Upper lobe of left lung (tissue), 6 donors: ENCODE measurements around the gene RAPGEF2. TPM values are rescaled to one million over a fixed set of nuclear protein-coding genes. Genes with fewer than 3 reads are reported as not detected.
"Not testable (repeated sequence)": the region's sequence is repeated elsewhere in the genome, so short reads cannot be mapped to it uniquely, and the experiment has no call there.

Experiments used
- ATAC-seq, 2 donors: fragments of 200-7000 bp; cut with Tn5 transposase; one replicate each; pipeline ENCODE4 v1.9.1; 2022; ENCODE audit warnings: mild to moderate bottlenecking in 2 of 2, moderate library complexity in 2 of 2; ENCODE audit not compliant: low FRiP score in 2 of 2
- DNase-seq, 2 donors: peaks; one replicate each; pipeline ENCODE4 v3.0.0-alpha.2; 2019 to 2020
- H3K27ac ChIP-seq, 4 donors: fragments of 200-600 bp; sonication (generic); one replicate each; pipeline ENCODE4 v1.5.1; 2016 to 2019
- H3K27me3 ChIP-seq, 4 donors: fragments of 200-600 bp; sonication (generic); one replicate each; pipeline ENCODE4 v1.5.1; 2017 to 2019
- H3K36me3 ChIP-seq, 4 donors: fragments of 200-600 bp; sonication (generic); one replicate each; pipeline ENCODE4 v1.5.1; 2016 to 2019
- H3K4me1 ChIP-seq, 4 donors: fragments of 200-600 bp; sonication (generic); one replicate each; pipeline ENCODE4 v1.5.1; 2018 to 2019
- H3K4me3 ChIP-seq, 4 donors: fragments of 200-600 bp; sonication (generic); one replicate each; pipeline ENCODE4 v1.5.1; 2017 to 2019; ENCODE audit warnings: mild to moderate bottlenecking in 2 of 4, moderate library complexity in 1 of 4
- H3K9me3 ChIP-seq, 4 donors: fragments of 200-600 bp; sonication (generic); one replicate each; pipeline ENCODE4 v1.5.1; 2018 to 2019
- EP300 ChIP-seq, 4 donors: sonication (generic); formaldehyde crosslinking; IDR thresholded peaks; one replicate each; pipeline ENCODE4 v1.5.1; 2017; ENCODE audit warnings: antibody characterized with exemption in 4 of 4, control low read depth in 2 of 4
- POLR2A ChIP-seq, 4 donors: fragments of 450-650 bp; IDR thresholded peaks; one replicate each; pipeline ENCODE4 v1.5.1; 2016 to 2017; ENCODE audit warnings: antibody characterized with exemption in 4 of 4, mild to moderate bottlenecking in 2 of 4
- POLR2AphosphoS5 ChIP-seq, 2 donors: sonication (generic); formaldehyde crosslinking; IDR thresholded peaks; one replicate each; pipeline ENCODE4 v1.5.1; 2017; ENCODE audit warnings: antibody characterized with exemption in 2 of 2
- WGBS, 2 donors: methylation state at CpG; one replicate each; pipeline ENCODE4 v1.1.5; 2017 to 2018; 5-methylcytosine and 5-hydroxymethylcytosine counted together
- total RNA-seq, 6 donors: library from RNA; depleted of rRNA in 4 of 6; stranded (reverse); fragments of >200 nt in 4 of 6; gene quantifications; one replicate each; pipeline versions ENCODE4 v1.1.0 to v1.2.1, GENCODE V29; 2016 to 2021
- TF ChIP-seq, protein P1 (sequence below), 6 experiments: fragments of 450-650 bp in 4 of 6; fragments of 200-600 bp in 2 of 6; sonication (generic) in 2 of 6; IDR thresholded peaks; one replicate each; pipeline ENCODE4 v1.5.1; 2016 to 2019; ENCODE audit warnings: antibody characterized with exemption in 6 of 6
- donor health status: DM: no; HTN: no; CAD: no; lungs with moderate emphysema.
- donor health status: DM: no; HTN: yes; CAD: no; lungs with severe emphysema.

RAPGEF2 gene
- total RNA-seq, 6 donors from 2014 or later: 53.3 to 122 (median 66.3) TPM

DNA sequence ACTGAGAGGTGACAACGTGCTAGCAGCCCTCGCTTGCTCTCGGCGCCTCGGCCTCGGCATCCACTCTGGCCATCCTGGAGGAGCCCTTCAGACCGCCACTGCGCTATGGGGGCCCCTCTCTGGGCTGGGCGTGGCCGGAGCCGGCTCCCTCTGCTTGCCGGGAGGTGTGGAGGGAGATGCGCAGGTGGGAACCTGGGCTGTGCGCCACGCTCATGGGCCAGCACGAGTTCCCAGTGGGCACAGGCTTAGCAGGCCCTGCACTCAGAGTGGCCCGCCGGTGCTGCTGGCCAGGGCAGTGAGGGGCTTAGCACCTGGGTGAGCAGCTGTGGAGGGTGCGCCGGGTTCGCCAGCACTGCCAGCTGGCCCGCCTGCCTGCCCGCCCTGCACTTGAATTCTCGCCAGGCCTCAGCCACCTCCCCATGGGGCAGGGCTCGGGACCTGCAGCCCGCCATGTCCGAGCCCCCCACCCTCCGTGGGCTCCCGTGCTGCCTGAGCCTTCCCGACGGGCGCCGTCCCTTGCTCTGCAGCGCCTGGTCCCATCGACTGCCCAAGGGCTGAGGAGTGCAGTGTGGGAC is 148.0 kb downstream of the RAPGEF2 start:
- TF ChIP-seq POLR2AphosphoS5 (IDR thresholded peaks at IDR 0.05): no peak
- TF ChIP-seq EP300 (IDR thresholded peaks at IDR 0.05): no peak
- TF ChIP-seq, protein P1, sequence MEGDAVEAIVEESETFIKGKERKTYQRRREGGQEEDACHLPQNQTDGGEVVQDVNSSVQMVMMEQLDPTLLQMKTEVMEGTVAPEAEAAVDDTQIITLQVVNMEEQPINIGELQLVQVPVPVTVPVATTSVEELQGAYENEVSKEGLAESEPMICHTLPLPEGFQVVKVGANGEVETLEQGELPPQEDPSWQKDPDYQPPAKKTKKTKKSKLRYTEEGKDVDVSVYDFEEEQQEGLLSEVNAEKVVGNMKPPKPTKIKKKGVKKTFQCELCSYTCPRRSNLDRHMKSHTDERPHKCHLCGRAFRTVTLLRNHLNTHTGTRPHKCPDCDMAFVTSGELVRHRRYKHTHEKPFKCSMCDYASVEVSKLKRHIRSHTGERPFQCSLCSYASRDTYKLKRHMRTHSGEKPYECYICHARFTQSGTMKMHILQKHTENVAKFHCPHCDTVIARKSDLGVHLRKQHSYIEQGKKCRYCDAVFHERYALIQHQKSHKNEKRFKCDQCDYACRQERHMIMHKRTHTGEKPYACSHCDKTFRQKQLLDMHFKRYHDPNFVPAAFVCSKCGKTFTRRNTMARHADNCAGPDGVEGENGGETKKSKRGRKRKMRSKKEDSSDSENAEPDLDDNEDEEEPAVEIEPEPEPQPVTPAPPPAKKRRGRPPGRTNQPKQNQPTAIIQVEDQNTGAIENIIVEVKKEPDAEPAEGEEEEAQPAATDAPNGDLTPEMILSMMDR (IDR thresholded peaks at IDR 0.05): no peak
- TF ChIP-seq POLR2A (IDR thresholded peaks at IDR 0.05): no peak
- Histone ChIP-seq H3K4me1 (peaks cover 0 to 20% (median 17%) of the 10 kb centered on the region in 4 donors), H3K4me3 (no peak overlapping the region), H3K27ac (no peak overlapping the region), H3K27me3 (no peaks in the 10 kb centered on the region), H3K9me3 (peaks cover 0 to 2% (median 0%) of the 10 kb centered on the region in 4 donors), H3K36me3 (peaks cover 0 to 7% (median 6%) of the 10 kb centered on the region in 4 donors)
- ATAC-seq (peak in 1 of 2 donors; percentile 26), DNase-seq (peak in 1 of 2 donors; percentile 79)
- 97 to 98% methylated on average over 28 to 30 of the region's 35 CpGs for WGBS, 2 donors

DNA sequence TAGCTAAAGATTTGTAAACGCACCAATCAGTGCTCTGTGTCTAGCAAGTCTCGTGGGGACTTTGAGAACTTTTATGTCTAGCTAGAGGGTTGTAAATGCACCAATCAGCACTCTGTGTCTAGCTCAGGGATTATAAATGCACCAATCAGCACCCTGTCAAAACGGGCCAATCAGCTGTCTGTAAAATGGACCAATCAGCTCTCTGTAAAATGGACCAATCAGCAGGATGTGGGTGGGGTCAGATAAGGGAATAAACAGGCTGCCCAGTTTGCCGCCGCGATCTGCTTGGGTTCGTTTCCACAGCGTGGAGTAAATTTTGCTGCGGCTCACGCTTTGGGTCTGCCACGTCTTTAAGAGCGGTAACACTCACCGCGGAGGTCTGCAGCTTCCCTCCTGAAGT is 148.7 kb downstream of the RAPGEF2 start:
- not testable (repeated sequence) for H3K9me3 ChIP-seq, H3K36me3 ChIP-seq, ATAC-seq, H3K27ac ChIP-seq, H3K4me3 ChIP-seq, DNase-seq, H3K27me3 ChIP-seq
- peaks cover 0 to 20% (median 17%) of the 10 kb centered on the region in 4 donors for H3K4me1 ChIP-seq
- WGBS, 2 donors: 98 to 99% methylated on average over 14 of the region's 14 CpGs

DNA sequence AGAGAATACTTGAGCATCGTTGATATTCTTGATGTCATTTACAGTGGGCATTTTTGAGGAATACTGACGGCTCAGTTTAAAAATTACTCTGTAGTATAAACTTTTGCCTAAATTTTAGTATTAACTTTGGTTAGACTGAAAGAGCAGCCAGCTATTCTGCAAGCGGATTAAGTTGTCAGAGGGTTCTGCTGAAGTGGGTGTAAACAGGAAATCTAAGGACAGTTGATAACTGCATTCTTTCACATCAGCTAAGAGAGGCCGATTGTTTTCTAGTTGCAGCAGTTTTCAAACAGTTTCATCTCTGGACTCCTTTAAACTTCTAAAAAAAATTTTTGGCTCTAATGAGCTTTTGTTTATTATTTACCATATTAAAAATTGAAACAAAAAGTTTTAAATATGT is 149.6 kb downstream of the RAPGEF2 start:
- Histone ChIP-seq H3K36me3 (peaks cover 0 to 7% (median 6%) of the 10 kb centered on the region in 4 donors), H3K4me3 (no peak overlapping the region), H3K9me3 (peaks cover 0 to 2% (median 0%) of the 10 kb centered on the region in 4 donors), H3K4me1 (peaks cover 0 to 20% (median 17%) of the 10 kb centered on the region in 4 donors), H3K27me3 (no peaks in the 10 kb centered on the region), H3K27ac (peak overlapping the region in 2 of 4 donors; percentile 10 to 13)
- TF ChIP-seq, protein P1 (IDR thresholded peaks at IDR 0.05): no peak
- no peak for TF ChIP-seq POLR2A (IDR thresholded peaks at IDR 0.05)
- no peak for TF ChIP-seq EP300 (IDR thresholded peaks at IDR 0.05)
- TF ChIP-seq POLR2AphosphoS5 (IDR thresholded peaks at IDR 0.05): no peak
- 42 to 60% methylated on average over 4 of the region's 4 CpGs for WGBS, 2 donors
- ATAC-seq: no peak
- DNase-seq: no peak

DNA sequence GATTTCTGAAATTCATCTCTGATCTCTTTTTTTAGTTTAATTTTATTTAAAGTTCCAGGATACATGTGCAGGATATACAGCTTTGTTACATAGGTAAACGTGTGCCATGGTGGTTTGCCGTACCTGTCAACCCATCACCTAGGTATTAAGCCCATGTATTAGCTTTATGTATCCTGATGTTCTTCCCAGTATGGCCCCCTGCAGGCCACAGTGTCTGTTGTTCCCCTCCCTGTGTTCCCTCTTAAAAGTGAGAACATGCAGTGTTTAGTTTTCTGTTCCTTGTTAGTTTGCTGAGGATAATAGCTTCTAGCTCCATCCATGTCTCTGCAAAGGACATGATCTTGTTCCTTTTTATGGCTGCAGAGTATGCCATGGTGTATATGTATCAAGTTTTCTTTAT is 153.2 kb downstream of the RAPGEF2 start:
- no peak for DNase-seq
- 94 to 95% methylated on average over 2 of the region's 2 CpGs for WGBS, 2 donors
- TF ChIP-seq EP300 (IDR thresholded peaks at IDR 0.05): no peak
- TF ChIP-seq, protein P1 (IDR thresholded peaks at IDR 0.05): no peak
- no peak for TF ChIP-seq POLR2AphosphoS5 (IDR thresholded peaks at IDR 0.05)
- TF ChIP-seq POLR2A (IDR thresholded peaks at IDR 0.05): no peak
- no peak for ATAC-seq
- Histone ChIP-seq H3K4me1 (peaks cover 0 to 9% (median 3%) of the 10 kb centered on the region in 4 donors), H3K27me3 (no peaks in the 10 kb centered on the region), H3K27ac (no peak overlapping the region), H3K36me3 (peaks cover 0 to 3% (median 2%) of the 10 kb centered on the region in 4 donors), H3K9me3 (peaks cover 0 to under 1% (median 0%) of the 10 kb centered on the region in 4 donors), H3K4me3 (no peak overlapping the region)

DNA sequence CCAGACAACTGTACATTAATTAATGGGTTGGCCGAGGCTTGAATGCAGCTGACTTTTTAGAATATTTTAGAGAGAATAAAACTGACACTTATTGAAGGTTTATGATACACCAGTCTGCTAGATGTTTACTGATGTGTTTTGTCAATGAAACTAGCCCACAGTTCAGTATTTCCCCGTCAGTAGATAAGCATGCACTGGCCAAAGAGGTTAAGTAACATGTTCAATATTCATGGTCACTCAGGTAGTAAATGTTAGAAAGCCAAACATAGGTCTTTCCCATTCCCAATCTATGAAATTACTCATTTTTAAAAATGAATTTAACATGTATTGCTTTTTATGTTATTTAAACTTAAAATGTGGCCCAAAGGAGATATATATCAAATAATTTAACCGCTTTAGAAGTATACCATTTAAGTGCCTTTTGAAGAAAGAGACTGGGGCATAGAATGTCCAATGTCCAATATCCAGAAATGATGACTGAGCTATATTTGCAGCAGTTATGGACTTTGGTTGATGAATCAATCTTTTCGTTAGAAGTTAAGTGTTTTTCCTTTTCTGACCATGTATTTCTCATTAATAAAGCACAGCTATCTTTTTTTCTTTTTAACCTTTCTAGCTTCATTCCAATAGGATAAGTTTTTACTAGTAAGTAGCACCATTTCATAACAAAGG is 156.1 kb downstream of the RAPGEF2 start:
- TF ChIP-seq, protein P1 (IDR thresholded peaks at IDR 0.05): no peak
- TF ChIP-seq POLR2A (IDR thresholded peaks at IDR 0.05) (no peak), POLR2AphosphoS5 (IDR thresholded peaks at IDR 0.05) (no peak), EP300 (IDR thresholded peaks at IDR 0.05) (no peak)
- H3K4me1 ChIP-seq: peaks cover 0 to 8% (median 5%) of the 10 kb centered on the region in 4 donors
- DNase-seq (no peak), ATAC-seq (no peak)
- no peak overlapping the region for H3K27ac ChIP-seq
- H3K27me3 ChIP-seq: no peaks in the 10 kb centered on the region
- H3K9me3 ChIP-seq: no peaks in the 10 kb centered on the region
- no peak overlapping the region for H3K4me3 ChIP-seq
- H3K36me3 ChIP-seq: no peaks in the 10 kb centered on the region
- WGBS, 2 donors: 94 to 97% methylated on average over 4 of the region's 4 CpGs
